GM04504 (cell line): Measurements from ENCODE around the gene ITPK1.
"Not testable (repeated sequence)": the region's sequence is repeated elsewhere in the genome, so short reads cannot be mapped to it uniquely, and the experiment has no call there.

ENCODE experiments used
- DNase-seq: peaks from one replicate; pipeline ENCODE4 v3.0.0-alpha.2; 2012; ENCODE audit warnings: low read depth

The ITPK1 gene

DNA sequence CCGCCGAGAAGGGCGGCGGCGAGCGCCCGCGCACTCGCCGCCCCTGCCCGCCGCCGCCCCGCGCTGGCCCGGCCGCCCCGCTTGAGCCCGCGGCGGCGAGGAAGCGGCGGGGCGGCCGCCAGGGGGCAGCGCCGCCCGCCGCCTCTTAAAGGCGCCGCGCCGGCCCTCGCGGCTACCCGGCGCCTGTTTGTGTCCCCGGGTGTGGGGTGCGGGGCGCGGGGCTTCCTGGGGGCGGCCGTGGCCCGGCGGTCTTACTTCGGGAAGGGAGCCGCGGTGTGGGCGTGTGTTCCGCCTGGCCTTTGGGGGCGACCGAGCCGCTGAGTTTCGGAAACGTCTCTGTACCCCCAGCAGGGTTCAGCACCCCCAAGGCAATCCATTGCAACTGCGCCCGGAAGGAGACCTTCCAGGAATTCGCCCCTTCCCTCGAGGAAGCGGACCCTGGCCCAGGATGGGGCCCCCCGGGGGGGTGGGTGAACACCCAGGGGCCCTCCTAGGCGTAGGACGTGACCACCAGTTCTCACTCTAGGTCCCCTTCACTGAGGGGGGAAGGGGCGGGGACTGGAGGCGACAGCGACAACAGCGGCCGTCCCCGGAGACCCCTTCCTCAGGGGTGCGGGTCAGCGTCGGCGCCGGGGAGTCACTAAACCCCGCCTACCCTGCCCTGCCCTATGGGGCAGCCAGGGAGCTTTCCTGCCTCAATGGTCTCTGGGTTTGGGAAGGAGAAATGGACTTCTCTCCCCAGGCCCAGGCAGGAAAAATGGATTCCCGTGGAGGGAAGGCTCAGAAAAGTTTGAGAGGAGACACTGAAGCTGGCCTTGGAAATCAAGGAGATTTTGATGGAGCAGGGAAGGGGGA is at the start of gene ITPK1:
Gene ITPK1, minus strand, starts transcription at position 105 of the 855 bp plus-strand sequence. CDS start 762 bp downstream, outside the sequence.
- peak; percentile 17 for DNase-seq

GRCh38 chr14:93163564-93163963 is 47.8 kb upstream of the ITPK1 start:
- DNase-seq, result no peak

- no peak for DNase-seq
These were observed 45.8 kb upstream of the ITPK1 start for GRCh38 chr14:93161411-93161940.

GRCh38 chr14:93160353-93160801 is 44.7 kb upstream of the ITPK1 start:
- DNase-seq, result no peak

GRCh38 chr14:93159625-93160352 is 44.1 kb upstream of the ITPK1 start:
- DNase-seq, result not testable (repeated sequence)

DNA sequence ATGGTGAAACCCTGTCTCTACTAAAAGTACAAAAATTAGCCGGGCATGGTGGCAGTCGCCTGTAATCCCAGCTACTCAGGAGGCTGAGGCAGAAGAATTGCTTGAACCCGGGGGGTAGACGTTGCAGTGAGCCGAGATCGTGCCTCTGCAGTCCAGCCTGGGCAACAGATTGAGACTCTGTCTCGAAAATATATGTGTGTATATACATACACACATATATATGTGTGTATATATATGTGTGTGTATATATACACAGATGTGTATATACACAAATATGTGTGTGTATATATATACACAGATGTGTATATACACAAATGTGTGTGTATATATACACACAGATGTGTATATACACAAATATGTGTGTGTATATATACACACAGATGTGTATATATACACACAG is 42.6 kb upstream of the ITPK1 start:
- not testable (repeated sequence) for DNase-seq

DNA sequence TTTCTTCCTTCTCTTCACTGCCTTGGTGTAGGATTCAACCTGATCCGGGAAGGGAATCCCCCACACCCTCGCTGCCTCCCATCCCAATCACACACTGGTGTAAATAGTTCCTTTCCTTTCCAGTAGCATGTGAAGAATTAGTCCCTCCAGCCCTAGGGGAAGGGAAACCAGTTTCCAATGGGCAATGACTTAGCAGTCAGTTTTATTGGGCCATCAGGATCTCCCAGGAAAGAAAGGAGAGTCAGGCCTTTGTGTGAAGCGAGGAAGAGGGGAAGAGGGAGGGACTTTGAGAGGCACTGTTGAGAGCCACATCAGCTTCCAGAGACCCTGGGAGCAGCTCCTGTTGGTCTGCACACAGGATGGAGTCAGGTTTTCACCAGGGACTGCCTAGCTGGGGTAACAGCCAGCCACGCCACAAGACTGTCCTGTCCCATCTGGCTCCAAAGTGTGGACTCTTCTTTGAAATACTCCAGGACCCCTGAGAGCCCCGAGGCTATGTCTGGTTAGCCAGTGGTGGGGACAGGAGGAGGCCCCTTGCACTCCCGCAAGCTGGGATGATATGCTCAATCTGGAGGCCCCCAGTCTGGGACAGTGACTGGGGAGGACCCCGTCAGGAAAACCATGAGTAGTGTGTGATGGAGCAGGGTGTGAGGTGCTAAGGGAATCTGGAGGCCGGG is 41.1 kb upstream of the ITPK1 start:
- no peak for DNase-seq

- DNase-seq, result no peak
These were observed 39.9 kb upstream of the ITPK1 start for GRCh38 chr14:93155667-93156066.

DNA sequence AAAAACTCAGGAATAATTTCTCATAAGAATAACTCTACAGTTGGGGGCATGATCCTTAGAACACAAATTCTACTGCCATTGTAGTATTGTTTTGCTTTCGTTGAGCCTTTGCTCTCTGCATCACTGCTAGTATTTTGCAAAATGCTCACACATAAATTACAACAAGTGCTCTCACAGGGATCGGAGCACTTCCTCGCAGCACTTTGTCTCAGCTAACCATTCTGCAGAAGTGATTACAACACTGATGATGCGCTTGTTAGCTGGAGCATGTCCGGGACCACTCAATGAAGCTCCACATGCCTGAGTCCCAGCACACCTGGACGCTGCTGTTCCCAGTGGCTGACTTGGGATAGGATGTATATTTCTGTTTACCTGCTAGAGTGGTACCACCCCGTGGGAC is 37.4 kb upstream of the ITPK1 start:
- no peak for DNase-seq

- no peak for DNase-seq
These were observed 34.8 kb upstream of the ITPK1 start for GRCh38 chr14:93150227-93151208.

- no peak for DNase-seq
These were observed 33.3 kb upstream of the ITPK1 start for GRCh38 chr14:93148979-93149378.

GRCh38 chr14:93146119-93146518 is 30.4 kb upstream of the ITPK1 start:
- DNase-seq, result no peak

GRCh38 chr14:93142854-93143652 is 27.3 kb upstream of the ITPK1 start:
- no peak for DNase-seq

DNA sequence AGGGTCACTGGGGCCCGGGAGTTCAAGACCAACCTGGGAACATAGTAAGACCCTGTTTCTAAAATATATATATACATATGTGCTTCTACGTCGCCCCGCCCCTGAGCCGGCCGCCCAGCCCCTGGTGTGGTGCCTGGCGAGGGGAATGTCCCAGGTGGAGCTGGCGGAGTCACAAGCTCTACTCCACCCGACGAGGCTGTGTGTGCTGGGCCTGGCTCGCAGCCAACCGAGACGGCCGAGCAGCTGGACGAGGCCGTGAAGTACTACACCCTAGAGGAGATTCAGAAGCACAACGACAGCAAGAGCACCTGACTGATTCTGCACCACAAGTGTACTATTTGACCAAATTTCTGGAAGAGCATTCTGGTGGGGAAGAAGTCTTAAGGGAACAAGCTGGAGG is 22.1 kb upstream of the ITPK1 start:
- no peak for DNase-seq

- DNase-seq, result not testable (repeated sequence)
These were observed 20.8 kb upstream of the ITPK1 start for GRCh38 chr14:93136508-93136907.

- DNase-seq, result no peak
These were observed 20.3 kb upstream of the ITPK1 start for GRCh38 chr14:93136009-93136408.

GRCh38 chr14:93135399-93135798 is 19.7 kb upstream of the ITPK1 start:
- no peak for DNase-seq

DNA sequence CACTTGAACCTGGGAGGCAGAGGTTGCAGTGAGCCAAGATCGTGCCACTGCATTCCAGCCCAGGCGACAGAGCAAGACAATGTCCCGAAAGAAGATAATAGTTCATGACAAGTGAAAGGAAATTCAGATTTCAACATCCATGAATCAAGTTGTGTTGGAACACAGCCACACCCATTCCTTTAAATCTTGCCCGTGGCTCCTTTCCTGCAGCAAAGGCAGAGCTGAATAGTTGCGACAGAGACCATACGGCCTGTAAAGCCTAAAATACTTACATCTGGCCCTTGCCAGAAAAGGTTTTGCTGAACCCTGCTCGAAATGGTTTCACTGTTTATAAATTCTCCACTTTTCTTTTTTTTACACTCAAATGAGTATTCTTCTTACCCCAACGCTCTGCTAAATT is 17.7 kb upstream of the ITPK1 start:
- peak; percentile 70 for DNase-seq

GRCh38 chr14:93132472-93133065 is 16.8 kb upstream of the ITPK1 start:
- DNase-seq, result no peak
